Calu3 (cell line): Measurements from ENCODE around the gene PTCD2. TPM values are rescaled to one million over a fixed set of nuclear protein-coding genes. Genes with fewer than 3 reads are reported as not detected.
A peak's percentile ranks its signal among the peaks of the same experiment; 100 is the strongest.

ENCODE experiments used
- BruUV-seq: library from RNA; stranded (reverse); fragments of 400-500 nt; replicated peaks from 2 replicates; lab custom pipeline; 2021; lab: Mats Ljungman, UMichigan
- CTCF ChIA-PET: fragments of 300-600 bp; sonication (Branson Sonifier 250); formaldehyde crosslinking; loops from one replicate; lab custom pipeline; 2022; ENCODE audit warnings: antibody characterized with exemption; lab: Charles Lee
- DNase-seq: peaks from one replicate; pipeline ENCODE4 v3.0.0; 2022
- H3K27ac Mint-ChIP-seq: one replicate; pipeline ENCODE4 v1.8.0; 2022; ENCODE audit warnings: mixed read lengths; ENCODE audit not compliant: unreplicated experiment
- H3K27me3 Mint-ChIP-seq: one replicate; pipeline ENCODE4 v1.8.0; 2022; ENCODE audit warnings: mixed read lengths; ENCODE audit not compliant: unreplicated experiment
- H3K36me3 Mint-ChIP-seq: one replicate; pipeline ENCODE4 v1.8.0; 2022; ENCODE audit warnings: mild to moderate bottlenecking, moderate library complexity, mixed read lengths; ENCODE audit not compliant: insufficient read depth, unreplicated experiment
- H3K4me1 Mint-ChIP-seq: one replicate; pipeline ENCODE4 v1.8.0; 2022; ENCODE audit warnings: mild to moderate bottlenecking, low read depth, mixed read lengths; ENCODE audit not compliant: unreplicated experiment
- H3K4me3 Mint-ChIP-seq: one replicate; pipeline ENCODE4 v1.8.0; 2022; ENCODE audit warnings: mild to moderate bottlenecking, low read depth, moderate library complexity, mixed read lengths; ENCODE audit not compliant: unreplicated experiment
- H3K9me3 Mint-ChIP-seq: one replicate; pipeline ENCODE4 v1.8.0; 2022; ENCODE audit warnings: low read depth, mixed read lengths; ENCODE audit not compliant: unreplicated experiment
- intact Hi-C: fragments of 100-400 bp; cut with micrococcal nuclease; formaldehyde crosslinking; loops from one replicate; pipeline ENCODE4 v1.10.0; 2022; ENCODE audit not compliant: unreplicated experiment
- total RNA-seq: library from RNA; stranded (reverse); gene quantifications from 2 replicates; pipeline ENCODE4 v1.2.3, GENCODE V29; 2022
- TF ChIP-seq, protein P1 (sequence below): fragments of 200-600 bp; IDR thresholded peaks from one replicate; pipeline ENCODE4 v1.8.0; 2022; ENCODE audit warnings: antibody characterized with exemption; ENCODE audit not compliant: unreplicated experiment

PTCD2 gene
- total RNA-seq, 1 experiment from 2014 or later = 14.3 TPM

DNA sequence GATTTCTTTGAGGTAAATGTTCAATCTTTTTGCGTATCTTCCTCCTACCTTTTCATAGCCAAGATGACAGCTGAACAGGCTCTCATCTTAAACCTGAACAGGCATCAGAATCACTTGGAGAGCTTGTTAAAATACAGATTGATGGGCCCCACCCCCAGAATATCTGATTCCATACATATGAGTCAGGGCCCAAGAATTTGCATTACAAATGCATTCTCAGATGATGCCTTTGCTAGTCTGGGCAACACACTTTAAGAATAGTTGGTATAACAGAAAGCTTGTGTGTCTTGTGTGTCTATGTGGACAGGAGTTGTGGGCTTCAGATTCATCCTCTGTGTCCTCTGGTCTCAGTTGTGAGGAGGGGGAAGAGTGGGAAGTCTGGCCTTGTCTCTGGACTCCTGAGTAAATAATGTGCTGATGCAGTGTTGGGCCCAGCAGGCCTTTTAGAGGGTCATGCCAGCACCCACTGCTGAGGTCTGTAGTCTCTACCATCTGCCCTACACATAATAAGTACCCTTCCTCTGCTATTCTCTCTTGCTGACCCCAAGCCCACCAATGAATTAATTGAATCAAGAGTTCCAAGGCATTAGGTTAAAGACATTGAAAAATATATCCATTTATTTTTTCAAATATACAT lies 43.1 kb downstream of the PTCD2 start:
- H3K4me3 Mint-ChIP-seq = no peak overlapping the region
- H3K27me3 Mint-ChIP-seq = no peaks in the 10 kb centered on the region
- H3K27ac Mint-ChIP-seq = no peak overlapping the region
- peaks cover 9% of the 10 kb centered on the region for H3K4me1 Mint-ChIP-seq
- no peaks in the 10 kb centered on the region for H3K36me3 Mint-ChIP-seq
- DNase-seq = peak; percentile 26
- TF ChIP-seq, protein P1, sequence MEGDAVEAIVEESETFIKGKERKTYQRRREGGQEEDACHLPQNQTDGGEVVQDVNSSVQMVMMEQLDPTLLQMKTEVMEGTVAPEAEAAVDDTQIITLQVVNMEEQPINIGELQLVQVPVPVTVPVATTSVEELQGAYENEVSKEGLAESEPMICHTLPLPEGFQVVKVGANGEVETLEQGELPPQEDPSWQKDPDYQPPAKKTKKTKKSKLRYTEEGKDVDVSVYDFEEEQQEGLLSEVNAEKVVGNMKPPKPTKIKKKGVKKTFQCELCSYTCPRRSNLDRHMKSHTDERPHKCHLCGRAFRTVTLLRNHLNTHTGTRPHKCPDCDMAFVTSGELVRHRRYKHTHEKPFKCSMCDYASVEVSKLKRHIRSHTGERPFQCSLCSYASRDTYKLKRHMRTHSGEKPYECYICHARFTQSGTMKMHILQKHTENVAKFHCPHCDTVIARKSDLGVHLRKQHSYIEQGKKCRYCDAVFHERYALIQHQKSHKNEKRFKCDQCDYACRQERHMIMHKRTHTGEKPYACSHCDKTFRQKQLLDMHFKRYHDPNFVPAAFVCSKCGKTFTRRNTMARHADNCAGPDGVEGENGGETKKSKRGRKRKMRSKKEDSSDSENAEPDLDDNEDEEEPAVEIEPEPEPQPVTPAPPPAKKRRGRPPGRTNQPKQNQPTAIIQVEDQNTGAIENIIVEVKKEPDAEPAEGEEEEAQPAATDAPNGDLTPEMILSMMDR = no peak
- CTCF ChIA-PET = no interaction called here
- intact Hi-C loops = loop anchor here (10.0 kb wide), 1 partner anchor 482 kb away; no protein-coding TSS in a partner anchor
- peaks cover 2% of the 10 kb centered on the region for H3K9me3 Mint-ChIP-seq
- BruUV-seq = no TSS peak

DNA sequence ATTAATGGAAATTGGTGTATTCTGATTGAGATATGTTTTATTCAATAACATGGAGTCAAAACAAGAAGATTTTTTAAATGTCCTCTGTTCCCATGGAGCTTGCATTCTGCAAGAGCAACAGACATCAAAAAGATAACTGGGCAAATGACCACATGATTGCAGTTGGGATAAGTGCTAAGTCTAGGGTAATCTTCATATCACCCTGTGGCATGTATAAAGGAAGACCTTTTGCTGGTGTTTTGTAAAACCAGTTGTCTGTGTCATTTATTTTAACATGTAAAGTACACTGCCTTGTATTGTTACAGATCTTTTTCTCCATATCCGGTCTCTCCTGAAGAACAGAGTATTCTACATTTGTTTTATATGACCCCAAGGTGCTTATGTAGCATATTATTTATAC lies 44.0 kb downstream of the PTCD2 start:
- intact Hi-C loops = loop anchor here (10.0 kb wide), 1 partner anchor 481 kb away; no protein-coding TSS in a partner anchor
- Mint-ChIP-seq H3K36me3 (no peaks in the 10 kb centered on the region), H3K9me3 (peaks cover 2% of the 10 kb centered on the region), H3K27ac (no peak overlapping the region), H3K4me3 (no peak overlapping the region), H3K27me3 (no peaks in the 10 kb centered on the region), H3K4me1 (peaks cover 9% of the 10 kb centered on the region)
- BruUV-seq = no TSS peak
- CTCF ChIA-PET = no interaction called here
- TF ChIP-seq, protein P1 = no peak
- no peak for DNase-seq

DNA sequence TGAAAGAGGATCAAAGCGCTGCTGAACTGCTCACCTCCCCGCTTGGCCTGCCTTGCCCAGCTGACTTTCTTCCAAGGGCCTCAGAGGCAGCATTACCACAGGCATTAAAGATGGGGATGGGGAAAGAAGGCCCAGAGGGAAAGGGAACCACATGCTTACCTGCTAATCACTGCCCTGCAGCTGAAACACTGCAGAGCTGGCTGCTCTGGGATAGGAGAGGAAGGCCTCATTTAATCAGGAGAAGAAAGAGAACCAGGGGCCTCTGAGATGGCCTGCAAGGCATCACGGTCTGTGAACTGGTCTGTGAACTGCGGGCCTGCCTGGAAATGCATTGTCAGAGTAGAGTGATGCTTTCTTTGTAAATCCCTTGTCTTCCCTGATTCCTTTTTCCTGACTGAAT lies 44.8 kb downstream of the PTCD2 start:
- CTCF ChIA-PET = interaction anchor here (2.5 kb wide), 1 partner anchor 159 kb away, joined by 24 read pairs; no protein-coding TSS in a partner anchor
- no peaks in the 10 kb centered on the region for H3K36me3 Mint-ChIP-seq
- TF ChIP-seq, protein P1 = no peak
- peak overlapping the region; percentile 22 for H3K27ac Mint-ChIP-seq
- H3K27me3 Mint-ChIP-seq = no peaks in the 10 kb centered on the region
- no TSS peak for BruUV-seq
- no peak for DNase-seq
- intact Hi-C loops = loop anchor here (5.0 to 10.0 kb wide), 2 partner anchors 452 to 480 kb away; partner anchors contain the start of gene TNPO1
- peaks cover 9% of the 10 kb centered on the region for H3K4me1 Mint-ChIP-seq
- H3K4me3 Mint-ChIP-seq = no peak overlapping the region
- H3K9me3 Mint-ChIP-seq = peaks cover 2% of the 10 kb centered on the region

DNA sequence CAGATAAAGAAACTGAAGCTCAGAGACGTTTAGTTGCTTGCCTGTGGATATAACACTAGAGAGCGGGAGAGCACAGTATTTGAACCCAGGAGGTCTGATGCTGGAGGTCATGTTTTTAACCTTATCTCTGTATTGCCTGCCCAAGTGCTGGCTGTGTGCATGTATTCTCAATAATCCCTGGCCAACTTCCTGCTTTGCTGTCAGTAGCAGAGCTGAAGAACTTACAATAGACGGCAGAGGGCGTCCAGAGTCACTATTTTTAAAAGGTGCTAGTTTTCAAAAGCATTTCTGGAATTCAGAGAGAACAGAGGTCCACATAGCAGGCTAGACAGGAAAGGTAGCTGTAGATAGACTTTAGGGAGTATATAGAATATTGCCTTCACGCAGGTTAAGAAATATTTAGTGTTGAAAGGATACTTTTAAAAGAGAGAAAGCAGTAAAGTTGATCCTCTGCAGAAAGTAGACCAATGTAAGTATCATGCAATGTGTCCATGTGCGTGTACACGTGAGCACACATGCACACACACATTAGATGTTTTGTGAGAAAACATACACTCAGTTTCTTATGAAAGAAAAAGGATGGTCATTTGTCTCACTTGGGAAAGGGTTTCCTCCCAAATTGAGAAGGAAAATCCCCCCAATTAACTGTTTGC lies 46.3 kb downstream of the PTCD2 start:
- Mint-ChIP-seq H3K36me3 (no peaks in the 10 kb centered on the region), H3K27ac (no peak overlapping the region), H3K9me3 (peaks cover 2% of the 10 kb centered on the region), H3K27me3 (no peaks in the 10 kb centered on the region), H3K4me3 (no peak overlapping the region), H3K4me1 (peaks cover 9% of the 10 kb centered on the region)
- TF ChIP-seq, protein P1 = no peak
- BruUV-seq = no TSS peak
- peak; percentile 67 for DNase-seq
- intact Hi-C loops = loop anchor here (1.0 to 10.0 kb wide), 3 partner anchors 158 to 478 kb away; partner anchors contain the start of gene TNPO1
- CTCF ChIA-PET = interaction anchor here (1.9 to 2.5 kb wide), 2 partner anchors 158 to 453 kb away, joined by 10 to 24 read pairs; no protein-coding TSS in a partner anchor
